Prostate gland (tissue), 2 donors: ENCODE data around the gene TRIO. TPM values are rescaled to one million over a fixed set of nuclear protein-coding genes. Genes with fewer than 3 reads are reported as not detected.

ENCODE experiments used
- DNase-seq: peaks from one replicate; pipeline ENCODE4 v3.0.0-alpha.2; 2019; ENCODE audit warnings: low spot score
- H3K27ac ChIP-seq, 2 donors: fragments of 200-600 bp; sonication (generic); 2 replicates each; pipeline ENCODE4 v1.5.1; 2017 to 2019
- H3K27me3 ChIP-seq: fragments of 200-600 bp; sonication (generic); replicated peaks from 2 replicates; pipeline ENCODE4 v1.5.1; 2019; ENCODE audit not compliant: insufficient read depth
- H3K36me3 ChIP-seq, 2 donors: fragments of 200-600 bp; sonication (generic); 1 replicate in 1 of 2; 2 replicates in 1 of 2; pipeline versions ENCODE4 v1.5.1 to v1.8.1; 2017 to 2019
- H3K4me1 ChIP-seq: fragments of 200-600 bp; sonication (generic); replicated peaks from 2 replicates; pipeline ENCODE4 v1.5.1; 2019
- H3K4me3 ChIP-seq, 2 donors: fragments of 200-600 bp; sonication (generic); 2 replicates each; pipeline ENCODE4 v1.5.1; 2017 to 2019
- H3K9me3 ChIP-seq: fragments of 200-600 bp; sonication (generic); 2 replicates; pipeline ENCODE4 v1.5.1; 2017
- POLR2A ChIP-seq: fragments of 450-650 bp; IDR thresholded peaks from one replicate; pipeline ENCODE4 v1.6.1; 2016; ENCODE audit warnings: antibody characterized with exemption, mild to moderate bottlenecking
- POLR2AphosphoS5 ChIP-seq: sonication (generic); formaldehyde crosslinking; IDR thresholded peaks from one replicate; pipeline ENCODE4 v1.6.1; 2017; ENCODE audit warnings: antibody characterized with exemption
- WGBS: methylation state at CpG from one replicate; pipeline ENCODE4 v1.1.5; 2018; 5-methylcytosine and 5-hydroxymethylcytosine counted together
- intact Hi-C: fragments of 100-400 bp; cut with DNase I; formaldehyde crosslinking; loops from one replicate; pipeline ENCODE4 v1.14.2; 2022
- total RNA-seq, 2 donors: library from RNA; depleted of rRNA; stranded (reverse); fragments of >200 nt; gene quantifications; one replicate each; pipeline ENCODE4 v1.1.0, GENCODE V29; 2016
- TF ChIP-seq, protein P1 (sequence below), 4 experiments: fragments of 200-600 bp in 2 of 4; fragments of 450-650 bp in 2 of 4; sonication (generic) in 2 of 4; IDR thresholded peaks; 1 replicate in 3 of 4; 2 replicates in 1 of 4; pipeline ENCODE4 v1.5.1; 2016 to 2019; ENCODE audit warnings: antibody characterized with exemption in 4 of 4, mild to moderate bottlenecking in 2 of 4, moderate library complexity in 2 of 4

TRIO gene
- total RNA-seq, 2 donors from 2014 or later = 90.3 to 197 TPM

DNA sequence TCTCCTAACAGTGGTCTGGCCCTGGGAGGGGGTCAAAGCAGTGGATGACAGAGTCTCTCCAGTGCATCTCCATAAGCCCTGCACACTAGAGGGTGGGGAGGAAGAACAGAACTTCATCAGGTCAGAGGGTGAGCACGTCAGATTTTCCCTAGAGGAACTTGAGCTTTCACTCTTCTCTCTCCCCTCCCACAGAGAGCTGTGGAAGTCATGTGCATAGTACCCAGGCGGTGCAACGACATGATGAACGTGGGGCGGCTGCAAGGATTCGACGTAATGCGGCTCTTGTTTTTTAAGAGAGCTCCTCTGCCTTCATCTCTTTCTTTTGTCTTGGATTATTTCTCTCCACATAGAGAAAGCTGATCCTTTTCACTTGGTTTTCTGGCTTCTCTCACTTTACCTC lies 338.2 kb downstream of the TRIO start:
- WGBS = 88% methylated on average over 8 of the region's 8 CpGs
- Histone ChIP-seq H3K36me3 (peaks cover 0 to 9% of the 10 kb centered on the region in 2 donors), H3K27me3 (no peaks in the 10 kb centered on the region)

DNA sequence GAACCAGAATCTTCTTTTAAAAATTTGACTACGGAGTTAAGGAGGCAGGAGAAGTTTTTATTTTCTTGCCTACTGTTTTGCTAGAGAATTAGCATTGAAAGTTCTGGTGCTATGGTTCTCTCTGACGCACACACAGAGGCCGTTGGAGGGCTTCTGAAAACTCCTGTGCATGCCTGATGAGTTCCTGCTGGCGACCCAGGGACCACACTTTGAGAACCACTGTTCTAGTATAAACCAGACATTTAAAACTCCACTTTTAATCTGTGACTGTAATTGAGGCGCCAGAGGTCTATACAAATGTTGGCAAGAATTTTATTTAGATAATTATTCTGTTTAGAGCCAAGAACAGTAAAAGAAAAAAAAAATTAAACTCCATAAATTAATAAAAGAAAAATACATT lies 338.9 kb downstream of the TRIO start:
- Histone ChIP-seq H3K4me1 (no peaks in the 10 kb centered on the region), H3K27me3 (no peaks in the 10 kb centered on the region), H3K9me3 (no peaks in the 10 kb centered on the region), H3K36me3 (peaks cover 0 to 9% of the 10 kb centered on the region in 2 donors), H3K4me3 (no peak overlapping the region), H3K27ac (no peak overlapping the region)
- DNase-seq = no peak
- intact Hi-C loops = no loop called here
- TF ChIP-seq POLR2A = no peak
- no peak for TF ChIP-seq POLR2AphosphoS5
- TF ChIP-seq, protein P1, sequence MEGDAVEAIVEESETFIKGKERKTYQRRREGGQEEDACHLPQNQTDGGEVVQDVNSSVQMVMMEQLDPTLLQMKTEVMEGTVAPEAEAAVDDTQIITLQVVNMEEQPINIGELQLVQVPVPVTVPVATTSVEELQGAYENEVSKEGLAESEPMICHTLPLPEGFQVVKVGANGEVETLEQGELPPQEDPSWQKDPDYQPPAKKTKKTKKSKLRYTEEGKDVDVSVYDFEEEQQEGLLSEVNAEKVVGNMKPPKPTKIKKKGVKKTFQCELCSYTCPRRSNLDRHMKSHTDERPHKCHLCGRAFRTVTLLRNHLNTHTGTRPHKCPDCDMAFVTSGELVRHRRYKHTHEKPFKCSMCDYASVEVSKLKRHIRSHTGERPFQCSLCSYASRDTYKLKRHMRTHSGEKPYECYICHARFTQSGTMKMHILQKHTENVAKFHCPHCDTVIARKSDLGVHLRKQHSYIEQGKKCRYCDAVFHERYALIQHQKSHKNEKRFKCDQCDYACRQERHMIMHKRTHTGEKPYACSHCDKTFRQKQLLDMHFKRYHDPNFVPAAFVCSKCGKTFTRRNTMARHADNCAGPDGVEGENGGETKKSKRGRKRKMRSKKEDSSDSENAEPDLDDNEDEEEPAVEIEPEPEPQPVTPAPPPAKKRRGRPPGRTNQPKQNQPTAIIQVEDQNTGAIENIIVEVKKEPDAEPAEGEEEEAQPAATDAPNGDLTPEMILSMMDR (IDR thresholded peaks at IDR 0.05) = no peak
- 72% methylated on average over 5 of the region's 5 CpGs for WGBS

More for the DNA sequence above, 338.2 kb downstream of the TRIO start:
- Histone ChIP-seq H3K4me1 (no peaks in the 10 kb centered on the region), H3K4me3 (no peak overlapping the region), H3K27ac (no peak overlapping the region), H3K9me3 (no peaks in the 10 kb centered on the region)
- intact Hi-C loops = no loop called here
- TF ChIP-seq, protein P1 (IDR thresholded peaks at IDR 0.05) = no peak
- TF ChIP-seq POLR2AphosphoS5 (no peak), POLR2A (no peak)
- no peak for DNase-seq

DNA sequence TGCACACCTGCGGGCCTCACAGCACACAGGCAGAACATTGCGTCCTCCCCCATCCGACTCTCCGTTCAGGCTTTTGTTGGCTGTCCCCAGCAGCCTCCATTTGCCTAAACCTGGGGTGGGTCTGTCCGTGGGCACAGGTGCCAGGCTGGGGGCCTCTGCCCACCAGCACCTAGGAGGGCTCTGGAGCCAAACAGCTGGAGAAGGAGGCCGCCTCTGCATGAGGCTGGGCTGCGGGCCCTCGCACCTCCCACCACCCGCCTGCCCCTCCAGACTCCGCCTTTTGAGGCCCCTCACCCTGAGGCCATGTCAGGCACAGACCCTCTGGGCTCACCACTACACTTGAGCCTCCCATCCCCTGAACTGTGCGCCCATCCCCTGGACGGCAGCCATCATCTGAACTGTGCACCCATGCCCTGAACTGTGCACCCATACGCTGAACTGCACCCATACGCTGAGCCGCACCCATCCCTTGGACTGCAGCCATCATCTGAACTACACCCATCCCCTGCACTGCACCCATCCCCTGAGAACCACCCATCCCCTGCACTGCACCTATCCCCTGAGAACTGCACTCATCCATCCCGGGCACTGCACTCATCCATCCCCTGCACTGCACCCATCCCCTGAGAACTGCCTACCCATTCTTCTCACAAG lies 340.5 kb downstream of the TRIO start:
- DNase-seq = no peak
- peaks cover 0 to 9% of the 10 kb centered on the region in 2 donors for H3K36me3 ChIP-seq
- TF ChIP-seq, protein P1 (IDR thresholded peaks at IDR 0.05) = no peak
- no peaks in the 10 kb centered on the region for H3K9me3 ChIP-seq
- H3K27ac ChIP-seq = no peak overlapping the region
- H3K27me3 ChIP-seq = no peaks in the 10 kb centered on the region
- intact Hi-C loops = no loop called here
- 96% methylated on average over 16 of the region's 16 CpGs for WGBS
- H3K4me1 ChIP-seq = no peaks in the 10 kb centered on the region
- H3K4me3 ChIP-seq = no peak overlapping the region

DNA sequence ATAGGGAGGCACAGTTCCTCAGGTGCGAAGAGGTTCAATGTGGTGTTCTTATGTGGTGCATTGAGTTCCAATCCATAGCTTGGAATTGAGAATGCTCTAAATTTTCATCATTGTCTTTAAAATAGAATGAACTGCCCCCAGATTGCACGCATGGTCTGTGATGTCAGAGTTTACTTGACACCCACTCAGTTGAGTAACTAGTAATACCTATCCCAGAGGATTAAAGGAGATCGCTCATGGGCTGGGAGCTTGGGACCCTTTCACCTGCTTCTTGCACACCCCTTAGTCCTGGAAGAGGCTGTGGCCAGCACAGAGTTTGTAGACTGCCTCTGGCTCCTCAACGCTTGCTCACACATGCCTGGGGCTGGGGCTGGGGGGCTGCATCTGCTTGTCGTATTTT lies 343.3 kb downstream of the TRIO start:
- no peak for DNase-seq
- 92% methylated on average over 5 of the region's 5 CpGs for WGBS
- Histone ChIP-seq H3K4me3 (no peak overlapping the region), H3K27me3 (no peaks in the 10 kb centered on the region), H3K4me1 (no peaks in the 10 kb centered on the region), H3K9me3 (no peaks in the 10 kb centered on the region), H3K27ac (no peak overlapping the region), H3K36me3 (peaks cover 0 to 9% of the 10 kb centered on the region in 2 donors)
- no peak for TF ChIP-seq POLR2A
- intact Hi-C loops = no loop called here

GRCh38 chr5:14486996-14487896 lies 344.1 kb downstream of the TRIO start:
- Histone ChIP-seq H3K9me3 (no peaks in the 10 kb centered on the region), H3K27ac (no peak overlapping the region), H3K4me3 (no peak overlapping the region), H3K4me1 (no peaks in the 10 kb centered on the region), H3K27me3 (no peaks in the 10 kb centered on the region), H3K36me3 (peaks cover 0 to 9% of the 10 kb centered on the region in 2 donors)
- intact Hi-C loops = no loop called here
- no peak for DNase-seq
- 85% methylated on average over 44 of the region's 62 CpGs for WGBS
- TF ChIP-seq, protein P1 (IDR thresholded peaks at IDR 0.05) = no peak
- TF ChIP-seq POLR2AphosphoS5 = no peak
- TF ChIP-seq POLR2A = no peak
